ENCODE results near the gene HEXIM2. TPM values are rescaled to one million over a fixed set of nuclear protein-coding genes. Genes with fewer than 3 reads are reported as not detected.
A peak's percentile ranks its signal among the peaks of the same experiment; 100 is the strongest.

Gene HEXIM2
- total and polyA plus RNA-seq, 2 of the 13 experiments (the other 11 are each of a cell fraction or from before 2014, with no cell fraction given), result 27.1 to 32.4 TPM

- no peak for TF ChIP-seq RNF2 (conservative IDR thresholded peaks at IDR 0.05; ENCODE audit: low read depth)
- no peak for TF ChIP-seq ZNF646 (CRISPR knock-in tag; IDR thresholded peaks at IDR 0.05)
- TF ChIP-seq KDM1A (CRISPR knock-in tag; IDR thresholded peaks at IDR 0.05), result no peak
- no peak for TF ChIP-seq ATF4 (CRISPR knock-in tag; IDR thresholded peaks at IDR 0.05)
- TF ChIP-seq ZSCAN21 (CRISPR knock-in tag; IDR thresholded peaks at IDR 0.05; ENCODE audit: borderline replicate concordance), result no peak
- TF ChIP-seq ZNF44 (CRISPR knock-in tag; IDR thresholded peaks at IDR 0.05), result no peak
- no peak for TF ChIP-seq FOXK1 (CRISPR knock-in tag; IDR thresholded peaks at IDR 0.05; ENCODE audit: borderline replicate concordance, low read depth)
- TF ChIP-seq PLRG1 (conservative IDR thresholded peaks at IDR 0.05), result no peak
- TF ChIP-seq ZNF10 (CRISPR knock-in tag; IDR thresholded peaks at IDR 0.05; ENCODE audit: borderline replicate concordance, low read depth), result no peak
- TF ChIP-seq ZNF362 (CRISPR knock-in tag; IDR thresholded peaks at IDR 0.05; ENCODE audit: borderline replicate concordance), result no peak
- no peak for TF ChIP-seq ZSCAN12 (CRISPR knock-in tag; IDR thresholded peaks at IDR 0.05)
- no peak for TF ChIP-seq TCF12 (IDR thresholded peaks at IDR 0.05)
- no peak for TF ChIP-seq TCF12 (CRISPR knock-in tag; IDR thresholded peaks at IDR 0.05)
- TF ChIP-seq ZNF337 (CRISPR knock-in tag; IDR thresholded peaks at IDR 0.05; ENCODE audit: borderline replicate concordance, low read depth), result no peak
- TF ChIP-seq TSC22D2 (CRISPR knock-in tag; IDR thresholded peaks at IDR 0.05; ENCODE audit: borderline replicate concordance), result no peak
- no peak for TF ChIP-seq ZNF572 (CRISPR knock-in tag; IDR thresholded peaks at IDR 0.05)
- TF ChIP-seq PHF8 (CRISPR knock-in tag; IDR thresholded peaks at IDR 0.05), result 0 out of 2 replicates have a peak, but pooled peaks have one; percentile 17
- no peak for TF ChIP-seq GPBP1L1 (CRISPR knock-in tag; IDR thresholded peaks at IDR 0.05)
- TF ChIP-seq TFDP1 (CRISPR knock-in tag; IDR thresholded peaks at IDR 0.05; ENCODE audit: borderline replicate concordance), result no peak; the same call in 1 of the 2 replicates
Measured at GRCh38 chr17:45218895-45219661, 57.4 kb downstream of the HEXIM2 start (continued).
